ENCODE measurements around the gene CD209. TPM values are rescaled to one million over a fixed set of nuclear protein-coding genes. Genes with fewer than 3 reads are reported as not detected.

CD209 gene
- total and polyA plus RNA-seq, 2 experiments from 2014 or later: not detected

GRCh38 chr19:7694499-7694898 lies 52.8 kb downstream of the CD209 start:
- TF ChIP-seq EZH2 (IDR thresholded peaks at IDR 0.05; ENCODE audit: borderline replicate concordance) (no peak), CTCF (IDR thresholded peaks at IDR 0.05; ENCODE audit: poor library complexity) (no peak), EZH2phosphoT487 (IDR thresholded peaks at IDR 0.05; ENCODE audit: low read depth, severe bottlenecking, unreplicated experiment) (no peak)
- no peak for DNase-seq (ENCODE audit: low spot score)

GRCh38 chr19:7692417-7693088 lies 54.8 kb downstream of the CD209 start:
- H3K9me2 ChIP-seq (replicated peaks; ENCODE audit: insufficient read depth): no peaks in the 10 kb centered on the region
- TF ChIP-seq EZH2phosphoT487 (IDR thresholded peaks at IDR 0.05; ENCODE audit: low read depth, severe bottlenecking, unreplicated experiment) (no peak), EZH2 (IDR thresholded peaks at IDR 0.05; ENCODE audit: borderline replicate concordance) (no peak), CTCF (IDR thresholded peaks at IDR 0.05; ENCODE audit: poor library complexity) (no peak)
- H2AFZ ChIP-seq: no peak overlapping the region
- H3K4me2 ChIP-seq: no peak overlapping the region
- H3K27me3 ChIP-seq: no peaks in the 10 kb centered on the region
- no peaks in the 10 kb centered on the region for H3K79me2 ChIP-seq
- H4K20me1 ChIP-seq (ENCODE audit: insufficient read depth, poor library complexity, severe bottlenecking): no peaks in the 10 kb centered on the region
- DNase-seq (ENCODE audit: low spot score): no peak
- WGBS (ENCODE audit: low lambda C conversion rate, missing lambda C conversion rate): 93% methylated on average over 13 of the region's 13 CpGs
- no peaks in the 10 kb centered on the region for H3K36me3 ChIP-seq (replicated peaks; ENCODE audit: insufficient read depth, low read depth)
- no peaks in the 10 kb centered on the region for H3K4me1 ChIP-seq (ENCODE audit: insufficient read depth)
- no peaks in the 10 kb centered on the region for H3K9me3 ChIP-seq (ENCODE audit: low read depth)
- H3K4me3 ChIP-seq: no peak overlapping the region
- no peak overlapping the region for H3K27ac ChIP-seq

More at GRCh38 chr19:7694499-7694898, 52.8 kb downstream of the CD209 start:
- Histone ChIP-seq H3K4me1 (ENCODE audit: insufficient read depth) (no peaks in the 10 kb centered on the region), H3K27ac (no peak overlapping the region), H3K27me3 (peaks cover 1% of the 10 kb centered on the region), H3K4me2 (no peak overlapping the region), H3K36me3 (replicated peaks; ENCODE audit: insufficient read depth, low read depth) (no peaks in the 10 kb centered on the region), H3K9me3 (ENCODE audit: low read depth) (no peaks in the 10 kb centered on the region), H3K4me3 (no peak overlapping the region), H2AFZ (no peak overlapping the region), H3K79me2 (no peaks in the 10 kb centered on the region), H3K9me2 (replicated peaks; ENCODE audit: insufficient read depth) (no peaks in the 10 kb centered on the region), H4K20me1 (ENCODE audit: insufficient read depth, poor library complexity, severe bottlenecking) (no peaks in the 10 kb centered on the region)
- WGBS (ENCODE audit: low lambda C conversion rate, missing lambda C conversion rate): 63% methylated on average over 4 of the region's 4 CpGs

GRCh38 chr19:7691497-7691896 lies 55.8 kb downstream of the CD209 start:
- Histone ChIP-seq H3K4me2 (no peak overlapping the region), H3K9me3 (ENCODE audit: low read depth) (no peaks in the 10 kb centered on the region), H3K27me3 (no peaks in the 10 kb centered on the region), H3K4me3 (no peak overlapping the region), H3K79me2 (no peaks in the 10 kb centered on the region), H2AFZ (no peak overlapping the region), H3K36me3 (replicated peaks; ENCODE audit: insufficient read depth, low read depth) (no peaks in the 10 kb centered on the region), H3K27ac (no peak overlapping the region), H3K4me1 (ENCODE audit: insufficient read depth) (no peaks in the 10 kb centered on the region), H4K20me1 (ENCODE audit: insufficient read depth, poor library complexity, severe bottlenecking) (no peaks in the 10 kb centered on the region), H3K9me2 (replicated peaks; ENCODE audit: insufficient read depth) (no peaks in the 10 kb centered on the region)
- no peak for TF ChIP-seq CTCF (IDR thresholded peaks at IDR 0.05; ENCODE audit: poor library complexity)
- no peak for TF ChIP-seq EZH2 (IDR thresholded peaks at IDR 0.05; ENCODE audit: borderline replicate concordance)
- no peak for TF ChIP-seq EZH2phosphoT487 (IDR thresholded peaks at IDR 0.05; ENCODE audit: low read depth, severe bottlenecking, unreplicated experiment)
- DNase-seq (ENCODE audit: low spot score): no peak

All from hepatocyte (in vitro differentiated cells).